Memory B cell (primary cell): ENCODE data around the gene ANO3.

Source experiments
- ATAC-seq: fragments of 150-1000 bp; cut with Tn5 transposase; 2 replicates; pipeline ENCODE4 v1.10.0; 2021; ENCODE audit warnings: low read depth, mild to moderate bottlenecking, moderate library complexity
- DNase-seq, 2 donors: peaks; one replicate each; pipeline ENCODE4 v3.0.0; 2022; ENCODE audit warnings: low spot score in 2 of 2
- H3K27ac Mint-ChIP-seq: one replicate; pipeline ENCODE4 v1.8.0; 2022; ENCODE audit warnings: mild to moderate bottlenecking, moderate library complexity, mixed read lengths
- H3K27me3 Mint-ChIP-seq: one replicate; pipeline ENCODE4 v1.8.0; 2022; ENCODE audit warnings: mixed read lengths
- H3K36me3 Mint-ChIP-seq: one replicate; pipeline ENCODE4 v1.8.0; 2022; ENCODE audit warnings: mild to moderate bottlenecking, mixed read lengths
- H3K4me1 Mint-ChIP-seq: one replicate; pipeline ENCODE4 v1.8.0; 2022; ENCODE audit warnings: mixed read lengths
- H3K4me3 Mint-ChIP-seq: one replicate; pipeline ENCODE4 v1.8.0; 2022; ENCODE audit warnings: mild to moderate bottlenecking, moderate library complexity, mixed read lengths
- H3K9me3 Mint-ChIP-seq: one replicate; pipeline ENCODE4 v1.8.0; 2022; ENCODE audit warnings: mixed read lengths

The ANO3 gene

GRCh38 chr11:26329206-26329605 is 2.7 kb upstream of the ANO3 start:
- no peaks in the 10 kb centered on the region for H3K4me1 Mint-ChIP-seq
- no peaks in the 10 kb centered on the region for H3K9me3 Mint-ChIP-seq
- DNase-seq = no peak
- peaks cover 6% of the 10 kb centered on the region for H3K27me3 Mint-ChIP-seq
- H3K36me3 Mint-ChIP-seq = no peaks in the 10 kb centered on the region
- ATAC-seq = no peak
- H3K27ac Mint-ChIP-seq = no peak overlapping the region
- no peak overlapping the region for H3K4me3 Mint-ChIP-seq

DNA sequence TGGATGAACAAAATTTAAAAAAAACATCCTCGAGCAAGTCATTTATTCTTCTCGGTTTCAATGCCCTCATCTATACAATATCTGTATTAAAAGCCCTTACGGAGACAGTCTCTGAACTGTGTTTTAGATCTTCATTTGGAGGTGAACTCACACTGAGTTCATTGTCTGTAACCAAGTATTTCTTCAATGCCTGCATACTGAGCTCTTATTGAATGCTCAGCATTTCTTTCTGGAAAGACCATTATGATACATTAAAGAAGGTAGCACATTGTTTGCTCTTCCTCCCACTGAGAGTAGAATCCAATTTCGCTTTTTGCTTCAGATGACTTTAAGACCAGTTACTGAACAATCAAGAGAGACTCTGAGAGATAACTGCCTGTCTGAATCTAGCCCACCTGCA is 1.7 kb upstream of the ANO3 start:
- no peaks in the 10 kb centered on the region for H3K36me3 Mint-ChIP-seq
- no peak for ATAC-seq
- peaks cover 6% of the 10 kb centered on the region for H3K27me3 Mint-ChIP-seq
- no peaks in the 10 kb centered on the region for H3K4me1 Mint-ChIP-seq
- no peak overlapping the region for H3K27ac Mint-ChIP-seq
- no peaks in the 10 kb centered on the region for H3K9me3 Mint-ChIP-seq
- DNase-seq = no peak
- H3K4me3 Mint-ChIP-seq = no peak overlapping the region

DNA sequence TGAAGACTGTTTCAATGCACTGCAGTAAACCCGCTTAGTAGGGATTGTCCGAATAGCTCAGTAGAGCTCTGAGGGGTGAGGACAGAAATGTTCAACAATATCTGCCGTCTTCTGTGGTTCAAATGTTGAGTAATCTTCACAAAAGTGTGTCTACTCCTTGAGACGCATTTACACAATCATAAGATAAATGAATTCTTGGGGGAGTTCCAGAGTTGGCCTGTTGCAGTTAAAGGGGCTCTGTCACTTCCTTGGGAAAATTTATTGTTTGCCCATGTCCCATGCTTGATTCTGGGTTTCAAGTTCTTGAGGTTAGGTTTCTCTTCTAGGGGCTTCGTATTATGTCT is 614 bp downstream of the ANO3 start:
- no peak overlapping the region for H3K27ac Mint-ChIP-seq
- H3K27me3 Mint-ChIP-seq = peaks cover 6% of the 10 kb centered on the region
- H3K36me3 Mint-ChIP-seq = no peaks in the 10 kb centered on the region
- ATAC-seq (no peak), DNase-seq (no peak)
- no peak overlapping the region for H3K4me3 Mint-ChIP-seq
- no peaks in the 10 kb centered on the region for H3K4me1 Mint-ChIP-seq
- H3K9me3 Mint-ChIP-seq = no peaks in the 10 kb centered on the region

DNA sequence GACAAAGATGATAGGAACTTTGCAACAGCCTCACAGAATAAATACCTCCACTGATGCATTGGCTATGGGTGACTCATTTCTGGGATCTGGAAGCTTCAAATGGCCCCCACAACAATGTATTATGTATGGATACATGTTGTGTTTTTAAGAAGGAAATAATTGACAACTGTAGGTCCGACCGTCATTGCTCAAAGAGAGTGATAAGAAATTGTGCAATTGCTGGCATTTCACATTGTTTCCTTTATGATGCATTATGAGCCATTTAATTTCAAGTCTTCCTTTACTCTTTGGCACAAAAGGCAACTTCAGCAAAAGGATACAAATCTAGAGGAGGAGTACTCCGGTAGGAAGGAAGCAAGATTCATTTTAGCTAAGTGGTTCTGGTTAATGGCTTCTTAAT is 2.0 kb downstream of the ANO3 start:
- no peak for ATAC-seq
- H3K9me3 Mint-ChIP-seq = no peaks in the 10 kb centered on the region
- H3K4me1 Mint-ChIP-seq = no peaks in the 10 kb centered on the region
- H3K27me3 Mint-ChIP-seq = peaks cover 6% of the 10 kb centered on the region
- no peak overlapping the region for H3K4me3 Mint-ChIP-seq
- DNase-seq = no peak
- H3K27ac Mint-ChIP-seq = no peak overlapping the region
- H3K36me3 Mint-ChIP-seq = no peaks in the 10 kb centered on the region

DNA sequence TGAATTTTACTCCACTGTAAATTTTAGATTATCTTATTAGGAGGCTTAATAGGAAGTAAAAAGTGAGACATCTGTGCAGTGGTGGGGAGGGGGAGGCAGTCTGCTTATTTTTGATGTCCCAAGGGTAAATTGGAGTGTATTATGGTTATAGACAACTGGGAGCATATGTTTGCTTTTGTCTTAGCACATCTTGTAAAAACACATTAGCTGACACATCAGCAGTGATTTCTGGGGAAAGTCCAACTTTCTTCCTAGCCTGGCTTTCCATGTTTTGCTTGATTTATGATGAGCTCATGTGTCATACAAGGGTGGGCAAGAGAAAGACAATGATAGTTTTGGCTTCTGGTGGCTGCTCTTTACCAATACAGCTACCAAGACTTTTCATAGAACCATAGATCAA is 4.0 kb downstream of the ANO3 start:
- Mint-ChIP-seq H3K36me3 (no peaks in the 10 kb centered on the region), H3K27ac (no peak overlapping the region), H3K27me3 (peaks cover under 1% of the 10 kb centered on the region), H3K4me1 (no peaks in the 10 kb centered on the region), H3K4me3 (no peak overlapping the region), H3K9me3 (no peaks in the 10 kb centered on the region)
- DNase-seq = no peak
- ATAC-seq = no peak

GRCh38 chr11:26344647-26345046 is 12.7 kb downstream of the ANO3 start:
- H3K4me3 Mint-ChIP-seq = no peak overlapping the region
- peaks cover 2% of the 10 kb centered on the region for H3K9me3 Mint-ChIP-seq

GRCh38 chr11:26348776-26349175 is 16.8 kb downstream of the ANO3 start:
- Mint-ChIP-seq H3K4me3 (no peak overlapping the region), H3K27me3 (no peaks in the 10 kb centered on the region), H3K9me3 (peaks cover 4% of the 10 kb centered on the region), H3K27ac (no peak overlapping the region), H3K4me1 (no peaks in the 10 kb centered on the region), H3K36me3 (no peaks in the 10 kb centered on the region)
- ATAC-seq = no peak
- no peak for DNase-seq

More at GRCh38 chr11:26344647-26345046, 12.7 kb downstream of the ANO3 start:
- no peak for DNase-seq
- no peaks in the 10 kb centered on the region for H3K27me3 Mint-ChIP-seq
- H3K4me1 Mint-ChIP-seq = no peaks in the 10 kb centered on the region
- H3K36me3 Mint-ChIP-seq = no peaks in the 10 kb centered on the region
- no peak for ATAC-seq
- no peak overlapping the region for H3K27ac Mint-ChIP-seq

DNA sequence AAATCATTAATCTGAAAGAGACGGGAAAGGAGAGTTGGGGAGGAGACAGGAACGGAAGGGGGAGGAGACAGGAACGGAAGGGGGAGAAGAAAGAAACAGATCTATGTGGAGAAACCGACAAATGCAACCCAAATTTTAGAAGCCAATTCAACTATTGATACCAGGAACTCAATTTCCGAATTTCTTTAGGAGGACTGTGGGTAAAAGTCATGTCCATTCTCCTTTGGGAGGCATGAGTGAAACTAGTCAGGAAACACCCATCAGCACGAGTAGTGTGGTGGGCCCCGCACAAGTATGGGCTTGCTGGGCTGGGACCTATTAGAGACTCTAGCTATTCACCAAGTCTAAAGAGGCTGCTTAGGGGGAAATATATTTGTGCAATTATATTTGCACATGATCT is 18.1 kb downstream of the ANO3 start:
- no peak overlapping the region for H3K4me3 Mint-ChIP-seq
- no peak for DNase-seq
- no peaks in the 10 kb centered on the region for H3K36me3 Mint-ChIP-seq

GRCh38 chr11:26353010-26353409 is 21.1 kb downstream of the ANO3 start:
- Mint-ChIP-seq H3K4me1 (no peaks in the 10 kb centered on the region), H3K36me3 (no peaks in the 10 kb centered on the region), H3K27ac (no peak overlapping the region), H3K4me3 (no peak overlapping the region), H3K9me3 (peaks cover 3% of the 10 kb centered on the region), H3K27me3 (no peaks in the 10 kb centered on the region)
- DNase-seq (no peak), ATAC-seq (no peak)

More for the DNA sequence above, 18.1 kb downstream of the ANO3 start:
- ATAC-seq = no peak
- Mint-ChIP-seq H3K4me1 (no peaks in the 10 kb centered on the region), H3K9me3 (peaks cover 4% of the 10 kb centered on the region), H3K27me3 (no peaks in the 10 kb centered on the region), H3K27ac (no peak overlapping the region)

DNA sequence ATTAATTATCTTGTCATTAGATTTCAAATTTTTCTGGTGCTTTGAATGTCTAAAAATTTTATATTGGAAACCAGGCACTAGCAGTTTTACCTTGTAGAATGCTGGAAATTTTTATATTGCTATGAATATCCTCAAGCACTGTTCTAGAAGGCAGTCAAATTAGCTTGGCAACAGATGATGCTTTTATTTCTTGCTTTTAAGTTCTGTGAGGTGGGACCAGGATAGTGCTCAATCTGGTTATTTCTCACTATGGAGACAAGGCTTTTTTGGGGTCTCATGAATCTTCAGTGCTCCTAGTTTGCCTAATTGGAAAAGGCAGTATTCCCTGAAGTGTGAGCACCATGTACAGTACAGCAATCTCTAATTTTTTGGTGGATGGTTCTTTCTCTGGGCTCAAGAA is 27.1 kb downstream of the ANO3 start:
- DNase-seq = no peak
- H3K4me1 Mint-ChIP-seq = no peaks in the 10 kb centered on the region
- peaks cover 1% of the 10 kb centered on the region for H3K27me3 Mint-ChIP-seq
- no peak overlapping the region for H3K27ac Mint-ChIP-seq
- no peaks in the 10 kb centered on the region for H3K9me3 Mint-ChIP-seq
- ATAC-seq = no peak
- no peak overlapping the region for H3K4me3 Mint-ChIP-seq
- no peaks in the 10 kb centered on the region for H3K36me3 Mint-ChIP-seq

GRCh38 chr11:26365284-26365683 is 33.4 kb downstream of the ANO3 start:
- peaks cover 1% of the 10 kb centered on the region for H3K27me3 Mint-ChIP-seq
- no peak for ATAC-seq
- no peak for DNase-seq
- no peaks in the 10 kb centered on the region for H3K4me1 Mint-ChIP-seq
- H3K9me3 Mint-ChIP-seq = peaks cover 6% of the 10 kb centered on the region
- H3K27ac Mint-ChIP-seq = no peak overlapping the region
- H3K36me3 Mint-ChIP-seq = no peaks in the 10 kb centered on the region
- no peak overlapping the region for H3K4me3 Mint-ChIP-seq

DNA sequence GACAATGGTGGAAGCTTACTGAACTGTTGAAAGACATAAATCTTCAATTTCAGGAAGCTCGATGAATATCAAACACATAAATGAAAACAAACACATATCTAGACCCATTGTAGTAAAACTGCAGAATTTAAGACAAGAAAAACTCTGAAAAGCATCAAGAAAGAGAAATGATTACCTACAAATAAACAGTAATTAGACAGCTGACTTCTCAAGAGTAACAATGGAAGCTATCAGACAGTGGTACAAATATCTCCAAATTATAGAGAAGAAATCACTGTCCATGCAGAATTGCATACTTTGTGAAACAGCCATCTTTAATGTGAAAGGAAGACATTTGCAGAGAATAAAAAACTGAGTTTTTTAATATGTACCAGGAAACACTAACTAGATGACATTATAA is 45.7 kb downstream of the ANO3 start:
- DNase-seq (no peak), ATAC-seq (no peak)
- H3K4me1 Mint-ChIP-seq = no peaks in the 10 kb centered on the region
- no peak overlapping the region for H3K27ac Mint-ChIP-seq
- H3K36me3 Mint-ChIP-seq = no peaks in the 10 kb centered on the region
- no peak overlapping the region for H3K4me3 Mint-ChIP-seq
- peaks cover 14% of the 10 kb centered on the region for H3K9me3 Mint-ChIP-seq
- no peaks in the 10 kb centered on the region for H3K27me3 Mint-ChIP-seq

- ATAC-seq = no peak
- Mint-ChIP-seq H3K36me3 (no peaks in the 10 kb centered on the region), H3K4me3 (no peak overlapping the region)
Measured at GRCh38 chr11:26399336-26399735, 67.4 kb downstream of the ANO3 start.

GRCh38 chr11:26410706-26411366 is 78.9 kb downstream of the ANO3 start:
- ATAC-seq (no peak), DNase-seq (no peak)
- peaks cover 1% of the 10 kb centered on the region for H3K9me3 Mint-ChIP-seq
- no peak overlapping the region for H3K4me3 Mint-ChIP-seq
- H3K27me3 Mint-ChIP-seq = no peaks in the 10 kb centered on the region
- no peaks in the 10 kb centered on the region for H3K4me1 Mint-ChIP-seq
- H3K36me3 Mint-ChIP-seq = no peaks in the 10 kb centered on the region
- H3K27ac Mint-ChIP-seq = no peak overlapping the region

More at GRCh38 chr11:26399336-26399735, 67.4 kb downstream of the ANO3 start:
- H3K27me3 Mint-ChIP-seq = no peaks in the 10 kb centered on the region
- H3K9me3 Mint-ChIP-seq = peaks cover 4% of the 10 kb centered on the region
- no peak overlapping the region for H3K27ac Mint-ChIP-seq
- DNase-seq = no peak
- no peaks in the 10 kb centered on the region for H3K4me1 Mint-ChIP-seq

GRCh38 chr11:26412955-26413354 is 81.0 kb downstream of the ANO3 start:
- DNase-seq (no peak), ATAC-seq (no peak)
- H3K4me3 Mint-ChIP-seq = no peak overlapping the region
- H3K36me3 Mint-ChIP-seq = no peaks in the 10 kb centered on the region
- H3K9me3 Mint-ChIP-seq = no peaks in the 10 kb centered on the region
- H3K4me1 Mint-ChIP-seq = no peaks in the 10 kb centered on the region
- no peaks in the 10 kb centered on the region for H3K27me3 Mint-ChIP-seq
- no peak overlapping the region for H3K27ac Mint-ChIP-seq
